SIG-M5 treated with dmso at 0.1 percent for 504 hours (cell line): ENCODE results near the gene VN1R2.
"Not testable (repeated sequence)": the region's sequence is repeated elsewhere in the genome, so short reads cannot be mapped to it uniquely, and the experiment has no call there.

Experiments used
- DNase-seq: peaks from one replicate; lab custom pipeline; 2025; ENCODE audit not compliant: unreplicated experiment; lab: John Stamatoyannopoulos, UW

VN1R2 gene

GRCh38 chr19:53257715-53258342 lies at the start of gene VN1R2:
TSS of gene VN1R2 (plus strand) at chr19:53258292. CDS start at chr19:53258376, 84 bp downstream.
- not testable (repeated sequence) for DNase-seq

GRCh38 chr19:53211554-53211953 lies 46.5 kb upstream of the VN1R2 start:
- not testable (repeated sequence) for DNase-seq

- no peak for DNase-seq
Observed at GRCh38 chr19:53212703-53213320, 45.3 kb upstream of the VN1R2 start.

GRCh38 chr19:53222716-53223115 lies 35.4 kb upstream of the VN1R2 start:
- not testable (repeated sequence) for DNase-seq

GRCh38 chr19:53224606-53225005 lies 33.5 kb upstream of the VN1R2 start:
- no peak for DNase-seq

- DNase-seq, result no peak
Observed at GRCh38 chr19:53237114-53237777, 20.8 kb upstream of the VN1R2 start.

- DNase-seq, result no peak
Observed at GRCh38 chr19:53246498-53246897, 11.6 kb upstream of the VN1R2 start.

GRCh38 chr19:53254411-53255341 lies 3.4 kb upstream of the VN1R2 start, which contains the start of gene ZNF677:
TSS of gene ZNF677 (minus strand) at chr19:53254873. CDS start at chr19:53251550, 3,323 bp downstream.
- no peak for DNase-seq

GRCh38 chr19:53267623-53268022 lies 9.5 kb downstream of the VN1R2 start, which contains the start of gene VN1R4:
TSS of gene VN1R4 (minus strand) at chr19:53267723. CDS start at chr19:53267665, 58 bp downstream.
- not testable (repeated sequence) for DNase-seq

GRCh38 chr19:53269861-53270260 lies 11.8 kb downstream of the VN1R2 start:
- DNase-seq, result not testable (repeated sequence)

- no peak for DNase-seq
Observed at GRCh38 chr19:53272044-53272443, 14.0 kb downstream of the VN1R2 start.

- DNase-seq, result no peak
Observed at GRCh38 chr19:53275480-53275879, 17.4 kb downstream of the VN1R2 start.

- not testable (repeated sequence) for DNase-seq
Observed at GRCh38 chr19:53281947-53282346, 23.9 kb downstream of the VN1R2 start.

- DNase-seq, result no peak
Observed at GRCh38 chr19:53285087-53285486, 27.0 kb downstream of the VN1R2 start.

- no peak for DNase-seq
Observed at GRCh38 chr19:53290758-53291549, 32.9 kb downstream of the VN1R2 start.

GRCh38 chr19:53294786-53295441 lies 36.8 kb downstream of the VN1R2 start:
- DNase-seq, result no peak

GRCh38 chr19:53301341-53301740 lies 43.2 kb downstream of the VN1R2 start:
- DNase-seq, result not testable (repeated sequence)

GRCh38 chr19:53308339-53308811 lies 50.3 kb downstream of the VN1R2 start:
- DNase-seq, result no peak
